IMR-90 (cell line): ENCODE results near the gene SBF2. TPM values are rescaled to one million over a fixed set of nuclear protein-coding genes. Genes with fewer than 3 reads are reported as not detected.

Experiments
- ATAC-seq: fragments of 200-7000 bp; cut with Tn5 transposase; 2 replicates; pipeline ENCODE4 v1.9.1; 2020; ENCODE audit warnings: low read depth, mild to moderate bottlenecking, moderate library complexity
- BruUV-seq: library from RNA; stranded (reverse); fragments of 400-500 nt; replicated peaks from 2 replicates; lab custom pipeline; 2021; lab: Mats Ljungman, UMichigan
- CTCF ChIA-PET: fragments of 300-600 bp; formaldehyde crosslinking; extraction: SDS; loops from one replicate; lab custom pipeline; 2021; ENCODE audit warnings: antibody characterized with exemption; lab: Yijun Ruan, JAX
- POLR2A ChIA-PET: fragments of 300-600 bp; sonication (Branson Sonifier 250); formaldehyde crosslinking; loops from one replicate; lab custom pipeline; 2022; ENCODE audit warnings: antibody characterized with exemption; ENCODE audit not compliant: unreplicated experiment; lab: Charles Lee
- DNase-seq: peaks from one replicate; pipeline ENCODE4 v3.0.0; 2013
- H2AFZ ChIP-seq: replicated peaks from 2 replicates; pipeline ENCODE3; 2013; ENCODE audit warnings: low read length, mild to moderate bottlenecking; ENCODE audit not compliant: poor library complexity
- H2AK5ac ChIP-seq: 2 replicates; pipeline ENCODE4 v1.6.1; 2013; ENCODE audit warnings: low read depth, low read length, inconsistent platforms
- H2AK9ac ChIP-seq: replicated peaks from 2 replicates; pipeline ENCODE3; 2013; ENCODE audit warnings: mild to moderate bottlenecking, low read depth, low read length, moderate library complexity; ENCODE audit not compliant: poor library complexity
- H2BK120ac ChIP-seq: 2 replicates; pipeline ENCODE4 v1.6.1; 2013; ENCODE audit warnings: low read depth, low read length, inconsistent platforms
- H2BK15ac ChIP-seq: 3 replicates; pipeline ENCODE4 v1.6.1; 2013; ENCODE audit warnings: low read depth, low read length, inconsistent platforms
- H2BK20ac ChIP-seq: 2 replicates; pipeline ENCODE4 v1.6.1; 2013; ENCODE audit warnings: low read depth, mild to moderate bottlenecking, inconsistent platforms, low read length, moderate library complexity
- H2BK5ac ChIP-seq: 2 replicates; pipeline ENCODE4 v1.6.1; 2013; ENCODE audit warnings: mild to moderate bottlenecking, low read depth, low read length, inconsistent platforms; ENCODE audit not compliant: poor library complexity, severe bottlenecking
- H3K14ac ChIP-seq: replicated peaks from 2 replicates; pipeline ENCODE4 v1.6.1; 2013; ENCODE audit warnings: low read depth, low read length, inconsistent platforms
- H3K18ac ChIP-seq: 2 replicates; pipeline ENCODE4 v1.6.1; 2013; ENCODE audit warnings: low read depth, low read length, control low read depth
- H3K23ac ChIP-seq: 2 replicates; pipeline ENCODE4 v1.6.1; 2013; ENCODE audit warnings: low read depth, low read length, inconsistent platforms
- H3K27ac ChIP-seq: 2 replicates; pipeline ENCODE4 v1.5.1; 2013; ENCODE audit warnings: mild to moderate bottlenecking, control low read depth, low read length; ENCODE audit not compliant: insufficient read depth
- H3K27me3 ChIP-seq: 2 replicates; pipeline ENCODE4 v1.6.1; 2013; ENCODE audit warnings: low read length; ENCODE audit not compliant: control insufficient read depth, insufficient read depth
- H3K36me3 ChIP-seq: 2 replicates; pipeline ENCODE4 v1.6.1; 2013; ENCODE audit warnings: low read length, mixed read lengths; ENCODE audit not compliant: control insufficient read depth, insufficient read depth
- H3K4ac ChIP-seq: 2 replicates; pipeline ENCODE4 v1.6.1; 2013; ENCODE audit warnings: low read depth, low read length, inconsistent platforms
- H3K4me1 ChIP-seq: 2 replicates; pipeline ENCODE4 v1.6.1; 2013; ENCODE audit warnings: low read length, mixed read lengths; ENCODE audit not compliant: control insufficient read depth, insufficient read depth
- H3K4me2 ChIP-seq: 2 replicates; pipeline ENCODE4 v1.6.1; 2013; ENCODE audit warnings: low read depth, mild to moderate bottlenecking, control low read depth, low read length, moderate library complexity
- H3K4me3 ChIP-seq: 2 replicates; pipeline ENCODE4 v1.5.1; 2013; ENCODE audit warnings: low read depth, mild to moderate bottlenecking, control low read depth, low read length, moderate library complexity; ENCODE audit not compliant: insufficient read depth
- H3K56ac ChIP-seq: 2 replicates; pipeline ENCODE4 v1.6.1; 2013; ENCODE audit warnings: low read length, inconsistent platforms; ENCODE audit not compliant: insufficient read depth; ENCODE audit errors: extremely low read depth
- H3K79me1 ChIP-seq, 2 experiments: 2 replicates each; pipeline ENCODE4 v1.6.1; 2013; ENCODE audit warnings: low read length in 2 of 2, inconsistent platforms in 1 of 2, low read depth in 1 of 2
- H3K9ac ChIP-seq: 2 replicates; pipeline ENCODE4 v1.6.1; 2013; ENCODE audit warnings: low read depth, low read length, control low read depth
- H3K9me1 ChIP-seq: 2 replicates; pipeline ENCODE4 v1.6.1; 2013; ENCODE audit warnings: low read length, inconsistent platforms; ENCODE audit not compliant: insufficient read depth
- H3K9me3 ChIP-seq: 2 replicates; pipeline ENCODE4 v1.6.1; 2013; ENCODE audit warnings: low read length; ENCODE audit not compliant: control insufficient read depth, insufficient read depth
- H4K20me1 ChIP-seq: 2 replicates; pipeline ENCODE4 v1.6.1; 2013; ENCODE audit warnings: low read length, inconsistent platforms; ENCODE audit not compliant: insufficient read depth
- H4K5ac ChIP-seq: 2 replicates; pipeline ENCODE4 v1.6.1; 2013; ENCODE audit warnings: mild to moderate bottlenecking, low read depth, low read length, control low read depth
- H4K8ac ChIP-seq, 2 experiments: 2 replicates each; pipeline ENCODE4 v1.6.1; 2013; ENCODE audit warnings: low read depth in 2 of 2, low read length in 2 of 2, control low read depth in 1 of 2, inconsistent platforms in 1 of 2
- H4K91ac ChIP-seq: 2 replicates; pipeline ENCODE4 v1.6.1; 2013; ENCODE audit warnings: low read depth, low read length, inconsistent platforms; ENCODE audit not compliant: insufficient read depth
- BHLHE40 ChIP-seq: fragments of 150-350 bp; IDR thresholded peaks from 2 replicates; pipeline ENCODE4 v1.6.1; 2016; ENCODE audit warnings: mild to moderate bottlenecking, low read depth, low read length
- CEBPB ChIP-seq: IDR thresholded peaks from 2 replicates; pipeline ENCODE4 v1.6.1; 2012; ENCODE audit warnings: low read depth, low read length, improper control_type of control experiment
- CHD1 ChIP-seq: IDR thresholded peaks from 2 replicates; pipeline ENCODE4 v1.6.1; 2012; ENCODE audit warnings: low read depth, low read length, improper control_type of control experiment
- ELK1 ChIP-seq: fragments of 150-350 bp; IDR thresholded peaks from 2 replicates; pipeline ENCODE4 v1.6.1; 2016; ENCODE audit warnings: low read depth, mild to moderate bottlenecking, low read length, moderate library complexity, borderline replicate concordance
- FOS ChIP-seq: fragments of 150-350 bp; IDR thresholded peaks from 2 replicates; pipeline ENCODE4 v1.6.1; 2016; ENCODE audit warnings: low read depth, low read length
- MAFK ChIP-seq: IDR thresholded peaks from 2 replicates; pipeline ENCODE4 v1.6.1; 2012; ENCODE audit warnings: low read depth, low read length, improper control_type of control experiment
- MAZ ChIP-seq: IDR thresholded peaks from 2 replicates; pipeline ENCODE4 v1.6.1; 2012; ENCODE audit warnings: low read depth, mild to moderate bottlenecking, low read length, improper control_type of control experiment, moderate library complexity, borderline replicate concordance
- MXI1 ChIP-seq: IDR thresholded peaks from 2 replicates; pipeline ENCODE4 v1.6.1; 2012; ENCODE audit warnings: low read depth, mild to moderate bottlenecking, low read length, moderate library complexity, borderline replicate concordance
- NFE2L2 ChIP-seq: fragments of 150-350 bp; IDR thresholded peaks from 2 replicates; pipeline ENCODE4 v1.6.1; 2016; ENCODE audit warnings: low read depth, mild to moderate bottlenecking, low read length
- POLR2A ChIP-seq: IDR thresholded peaks from 2 replicates; pipeline ENCODE4 v1.6.1; 2012; ENCODE audit warnings: mild to moderate bottlenecking, low read depth, low read length
- RAD21 ChIP-seq: IDR thresholded peaks from 2 replicates; pipeline ENCODE4 v1.6.1; 2012; ENCODE audit warnings: low read length, improper control_type of control experiment
- RCOR1 ChIP-seq: IDR thresholded peaks from 2 replicates; pipeline ENCODE4 v1.6.1; 2012; ENCODE audit warnings: mild to moderate bottlenecking, low read length, improper control_type of control experiment; ENCODE audit not compliant: insufficient replicate concordance
- RFX5 ChIP-seq: IDR thresholded peaks from 2 replicates; pipeline ENCODE4 v1.8.0; 2012; ENCODE audit warnings: low read depth, mild to moderate bottlenecking, low read length, moderate library complexity
- WGBS, 2 experiments: methylation state at CpG; one replicate each; pipeline versions ENCODE4 v1.1.5 to v1.1.7; 2013; ENCODE audit warnings: missing lambda C conversion rate in 2 of 2; ENCODE audit not compliant: insufficient read length in 1 of 2; ENCODE audit errors: extremely low coverage in 2 of 2; 5-methylcytosine and 5-hydroxymethylcytosine counted together
- dilution Hi-C: fragments of 300-500 bp; cut with HindIII; formaldehyde crosslinking; loops from one replicate; pipeline ENCODE4 v1.14.3; 2018; ENCODE audit warnings: low sequenced_read_pairs; ENCODE audit not compliant: unreplicated experiment
- in situ Hi-C: fragments of 300-500 bp; cut with MboI; formaldehyde crosslinking; loops from 3 replicates; pipeline ENCODE4 v1.14.3; 2019; ENCODE audit warnings: low sequenced_read_pairs, inconsistent platforms, mixed read lengths
- intact Hi-C: fragments of 100-400 bp; cut with micrococcal nuclease; formaldehyde crosslinking; loops from 2 replicates; pipeline ENCODE4 v1.10.0; 2022
- polyA plus RNA-seq, 3 experiments: library from polyadenylated mRNA; depleted of rRNA; stranded (reverse); fragments of >200 nt; gene quantifications; 2 replicates each; pipeline ENCODE4 v1.2.3, GENCODE V29; 2012; ENCODE audit warnings: low replicate concordance in 1 of 3
- total RNA-seq: library from RNA; depleted of rRNA; stranded (reverse); fragments of >200 nt; gene quantifications from 2 replicates; pipeline ENCODE4 v1.2.3, GENCODE V29; 2012
- TF ChIP-seq, protein P1 (sequence below): fragments of 150-350 bp; IDR thresholded peaks from 2 replicates; pipeline ENCODE4 v1.6.1; 2017; ENCODE audit warnings: mild to moderate bottlenecking, antibody characterized with exemption, low read length, low read depth

The SBF2 gene
- total and polyA plus RNA-seq, 2 of the 4 experiments (the other 2 are of a cell fraction), result 23.8 to 51.8 TPM

- in situ Hi-C loops, result no loop called here
- ATAC-seq, result no peak
- ChIA-PET POLR2A (no interaction called here), CTCF (no interaction called here)
- H3K56ac ChIP-seq, result no peak overlapping the region
- no peak overlapping the region for H2BK120ac ChIP-seq
- H4K20me1 ChIP-seq, result peaks cover 4% of the 10 kb centered on the region; the same call in 1 of the 2 replicates
- TF ChIP-seq RCOR1 (no peak), RAD21 (no peak), NFE2L2 (no peak), RFX5 (no peak), BHLHE40 (no peak), MAZ (no peak), MAFK (no peak), FOS (no peak), CEBPB (no peak), MXI1 (no peak), ELK1 (no peak), POLR2A (no peak), CHD1 (no peak)
- TF ChIP-seq, protein P1, sequence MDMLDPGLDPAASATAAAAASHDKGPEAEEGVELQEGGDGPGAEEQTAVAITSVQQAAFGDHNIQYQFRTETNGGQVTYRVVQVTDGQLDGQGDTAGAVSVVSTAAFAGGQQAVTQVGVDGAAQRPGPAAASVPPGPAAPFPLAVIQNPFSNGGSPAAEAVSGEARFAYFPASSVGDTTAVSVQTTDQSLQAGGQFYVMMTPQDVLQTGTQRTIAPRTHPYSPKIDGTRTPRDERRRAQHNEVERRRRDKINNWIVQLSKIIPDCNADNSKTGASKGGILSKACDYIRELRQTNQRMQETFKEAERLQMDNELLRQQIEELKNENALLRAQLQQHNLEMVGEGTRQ, result no peak
- H4K8ac ChIP-seq, result no peak overlapping the region
- no peak overlapping the region for H2AK5ac ChIP-seq
- peaks cover 1% of the 10 kb centered on the region; the same call in 1 of the 2 replicates for H3K36me3 ChIP-seq
- H2BK20ac ChIP-seq, result no peak overlapping the region
- intact Hi-C loops, result no loop called here
- H3K4ac ChIP-seq, result no peak overlapping the region
- H3K9ac ChIP-seq, result no peak overlapping the region
- H2AK9ac ChIP-seq, result peak overlapping the region; percentile 55
- H3K27ac ChIP-seq, result no peak overlapping the region
- no peak overlapping the region for H3K4me2 ChIP-seq
- WGBS, 2 experiments, result 96% methylated on average over 12 of the region's 17 CpGs; no CpG with 5 or more reads in 1 of the 2 experiments
- no peak overlapping the region for H3K18ac ChIP-seq
- no peak overlapping the region for H3K4me3 ChIP-seq
- H3K23ac ChIP-seq, result no peak overlapping the region
- dilution Hi-C loops, result no loop called here
- no peak overlapping the region for H2BK5ac ChIP-seq
- H3K9me1 ChIP-seq, result no peaks in the 10 kb centered on the region
- DNase-seq, result no peak
- H4K5ac ChIP-seq, result no peak overlapping the region
- H3K14ac ChIP-seq, result 0 out of 2 replicates have a peak overlapping the region, but pooled peaks have one; percentile 7
- peaks cover 4% of the 10 kb centered on the region for H3K9me3 ChIP-seq
- no peaks in the 10 kb centered on the region for H3K4me1 ChIP-seq
- H2BK15ac ChIP-seq, result no peak overlapping the region
- no peak overlapping the region for H2AFZ ChIP-seq
- H4K91ac ChIP-seq, result no peak overlapping the region
- peaks cover 18 to 46% of the 10 kb centered on the region in 2 experiments for H3K79me1 ChIP-seq
- no TSS peak for BruUV-seq
- H3K27me3 ChIP-seq, result no peaks in the 10 kb centered on the region
These were observed 138.1 kb downstream of the SBF2 start for GRCh38 chr11:10155793-10156490.
